Neuronal stem cell (in vitro differentiated cells): Measurements from ENCODE around the gene FBXO48.
A peak's percentile ranks its signal among the peaks of the same experiment; 100 is the strongest.

Experiments used
- DNase-seq: peaks from one replicate; pipeline ENCODE4 v3.0.0-alpha.2; 2013; ENCODE audit warnings: low spot score
- H2AFZ ChIP-seq: one replicate; pipeline ENCODE4 v1.6.1; 2013; ENCODE audit warnings: mild to moderate bottlenecking, low read length, inconsistent platforms
- H2AK5ac ChIP-seq: 2 replicates; pipeline ENCODE4 v1.6.1; 2013; ENCODE audit warnings: low read depth, mild to moderate bottlenecking, inconsistent platforms, low read length, moderate library complexity, mixed read lengths
- H2BK120ac ChIP-seq: 2 replicates; pipeline ENCODE4 v1.6.1; 2013; ENCODE audit warnings: low read depth, mild to moderate bottlenecking, inconsistent platforms, low read length, moderate library complexity, mixed read lengths
- H2BK12ac ChIP-seq: one replicate; pipeline ENCODE4 v1.6.1; 2013; ENCODE audit warnings: low read length, inconsistent platforms
- H2BK15ac ChIP-seq: 2 replicates; pipeline ENCODE4 v1.6.1; 2013; ENCODE audit warnings: mild to moderate bottlenecking, low read length, inconsistent platforms, mixed read lengths
- H2BK5ac ChIP-seq: one replicate; pipeline ENCODE4 v1.6.1; 2013; ENCODE audit warnings: inconsistent platforms, mild to moderate bottlenecking, low read length, moderate library complexity
- H3K14ac ChIP-seq: one replicate; pipeline ENCODE4 v1.6.1; 2013; ENCODE audit warnings: low read length, inconsistent platforms
- H3K18ac ChIP-seq: 2 replicates; pipeline ENCODE4 v1.6.1; 2013; ENCODE audit warnings: low read length, inconsistent platforms
- H3K23ac ChIP-seq: 2 replicates; pipeline ENCODE4 v1.6.1; 2013; ENCODE audit warnings: low read depth, mild to moderate bottlenecking, mixed read lengths, low read length, inconsistent platforms; ENCODE audit not compliant: poor library complexity
- H3K27ac ChIP-seq: replicated peaks from 3 replicates; pipeline ENCODE4 v1.5.1; 2013; ENCODE audit warnings: low read length, inconsistent platforms
- H3K27me3 ChIP-seq, 3 experiments: 2 replicates each; pipeline ENCODE4 v1.6.1; 2013; ENCODE audit warnings: low read length in 3 of 3, mild to moderate bottlenecking in 2 of 3, inconsistent platforms in 1 of 3, low read depth in 1 of 3, mixed read lengths in 1 of 3, moderate library complexity in 1 of 3; ENCODE audit not compliant: control insufficient read depth in 3 of 3, insufficient read depth in 3 of 3
- H3K36me3 ChIP-seq, 2 donors: replicated peaks in 1 of 2; 2 replicates each; pipeline ENCODE4 v1.6.1; 2013; ENCODE audit warnings: low read length in 2 of 2; ENCODE audit not compliant: control insufficient read depth in 2 of 2, insufficient read depth in 2 of 2
- H3K4ac ChIP-seq: 2 replicates; pipeline ENCODE4 v1.6.1; 2013; ENCODE audit warnings: inconsistent platforms, mild to moderate bottlenecking, low read length, moderate library complexity
- H3K4me1 ChIP-seq, 2 donors: 1 replicate in 1 of 2; 2 replicates in 1 of 2; pipeline ENCODE4 v1.6.1; 2013; ENCODE audit warnings: low read length in 2 of 2, low read depth in 1 of 2; ENCODE audit not compliant: control insufficient read depth in 2 of 2, insufficient read depth in 1 of 2
- H3K4me2 ChIP-seq: one replicate; pipeline ENCODE4 v1.6.1; 2013; ENCODE audit warnings: mild to moderate bottlenecking, low read length, inconsistent platforms; ENCODE audit not compliant: insufficient read depth, poor library complexity, severe bottlenecking
- H3K4me3 ChIP-seq, 2 donors: 2 replicates each; pipeline ENCODE4 v1.5.1; 2013; ENCODE audit warnings: low read length in 2 of 2, mild to moderate bottlenecking in 2 of 2, inconsistent platforms in 1 of 2, moderate library complexity in 1 of 2
- H3K79me1 ChIP-seq: one replicate; pipeline ENCODE4 v1.6.1; 2013; ENCODE audit warnings: low read depth, mild to moderate bottlenecking, inconsistent platforms, low read length, moderate library complexity
- H3K9ac ChIP-seq: one replicate; pipeline ENCODE4 v1.6.1; 2013; ENCODE audit warnings: mild to moderate bottlenecking, low read depth, low read length, inconsistent platforms; ENCODE audit not compliant: poor library complexity
- H3K9me3 ChIP-seq, 2 donors: replicated peaks in 1 of 2; 2 replicates each; pipeline versions ENCODE3 to v1.6.1; 2013; ENCODE audit warnings: low read length in 2 of 2, mild to moderate bottlenecking in 2 of 2, inconsistent platforms in 1 of 2, low read depth in 1 of 2, mixed read lengths in 1 of 2, moderate library complexity in 1 of 2; ENCODE audit not compliant: control insufficient read depth in 2 of 2, insufficient read depth in 1 of 2
- H4K8ac ChIP-seq: one replicate; pipeline ENCODE4 v1.6.1; 2013; ENCODE audit warnings: low read depth, mild to moderate bottlenecking, inconsistent platforms, low read length, moderate library complexity
- H4K91ac ChIP-seq: one replicate; pipeline ENCODE4 v1.6.1; 2013; ENCODE audit warnings: low read length, low read depth, mild to moderate bottlenecking, inconsistent platforms; ENCODE audit not compliant: poor library complexity
- WGBS, 2 donors: extraction: QIAGEN DNeasy Blood & Tissue Kit; methylation state at CpG; one replicate each; pipeline ENCODE4 v1.1.7; 2013; ENCODE audit warnings: missing lambda C conversion rate in 2 of 2, mixed read lengths in 1 of 2; ENCODE audit not compliant: insufficient read length in 2 of 2, insufficient replicate concordance in 1 of 2; ENCODE audit errors: extremely low coverage in 2 of 2; 5-methylcytosine and 5-hydroxymethylcytosine counted together

Gene FBXO48

DNA sequence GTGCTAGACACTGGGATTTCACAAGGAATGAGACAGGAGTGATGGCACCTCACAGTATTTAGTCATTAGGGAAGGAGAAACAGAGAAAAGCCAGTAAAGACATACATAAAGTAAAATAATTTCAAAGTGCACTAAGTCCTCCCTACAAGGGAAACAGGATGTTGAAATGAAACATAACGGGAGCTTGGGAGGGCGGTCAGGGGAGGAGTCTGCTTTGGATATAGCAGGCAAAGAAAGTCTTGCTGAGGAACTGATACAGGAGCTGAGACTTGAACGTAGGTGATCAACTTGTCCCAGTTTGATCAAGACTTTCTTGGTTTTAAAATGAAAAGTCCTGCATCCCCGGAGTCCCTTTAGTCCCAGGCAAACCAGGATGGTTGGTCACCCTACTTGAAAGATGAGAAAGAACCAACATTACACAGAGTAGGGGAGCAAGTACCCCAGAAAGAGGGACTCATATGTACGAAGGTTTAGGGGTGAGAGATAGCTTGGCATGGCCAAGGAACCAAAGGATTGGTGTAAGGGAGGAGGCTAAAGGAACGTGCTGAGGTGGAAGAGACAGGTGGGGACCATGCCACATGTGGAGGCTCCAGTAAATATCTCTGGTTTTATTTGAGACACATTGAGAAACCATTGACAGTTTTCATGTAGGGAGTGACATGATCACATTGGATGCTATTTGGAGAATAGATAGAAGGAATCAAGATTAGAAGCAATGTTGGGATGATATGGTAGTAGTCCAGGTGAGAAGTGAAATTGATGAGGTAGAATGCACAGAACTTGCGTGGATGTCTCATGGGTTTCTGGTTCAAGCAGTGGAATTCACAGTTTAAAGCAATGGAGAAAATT is 28.4 kb downstream of the FBXO48 start:
- no peak overlapping the region for H3K4me2 ChIP-seq
- no CpG with 5 or more reads among the region's 7 CpGs for WGBS, 2 donors
- no peak overlapping the region for H3K23ac ChIP-seq
- H3K14ac ChIP-seq = no peak overlapping the region
- no peak for DNase-seq
- no peaks in the 10 kb centered on the region for H3K27me3 ChIP-seq
- H2BK5ac ChIP-seq = no peak overlapping the region
- no peaks in the 10 kb centered on the region for H3K9me3 ChIP-seq
- no peak overlapping the region for H2BK12ac ChIP-seq
- H2BK120ac ChIP-seq = no peak overlapping the region
- no peaks in the 10 kb centered on the region for H3K79me1 ChIP-seq
- no peak overlapping the region for H3K18ac ChIP-seq
- H3K9ac ChIP-seq = no peak overlapping the region
- H2AFZ ChIP-seq = peak overlapping the region; percentile 22
- no peak overlapping the region for H4K91ac ChIP-seq
- no peaks in the 10 kb centered on the region for H3K36me3 ChIP-seq
- no peak overlapping the region for H4K8ac ChIP-seq
- H3K4me3 ChIP-seq = no peak overlapping the region
- H3K4me1 ChIP-seq = peaks cover 0 to 7% of the 10 kb centered on the region in 2 donors
- H3K27ac ChIP-seq = no peak overlapping the region
- no peak overlapping the region for H2AK5ac ChIP-seq
- H2BK15ac ChIP-seq = no peak overlapping the region
- no peak overlapping the region for H3K4ac ChIP-seq

DNA sequence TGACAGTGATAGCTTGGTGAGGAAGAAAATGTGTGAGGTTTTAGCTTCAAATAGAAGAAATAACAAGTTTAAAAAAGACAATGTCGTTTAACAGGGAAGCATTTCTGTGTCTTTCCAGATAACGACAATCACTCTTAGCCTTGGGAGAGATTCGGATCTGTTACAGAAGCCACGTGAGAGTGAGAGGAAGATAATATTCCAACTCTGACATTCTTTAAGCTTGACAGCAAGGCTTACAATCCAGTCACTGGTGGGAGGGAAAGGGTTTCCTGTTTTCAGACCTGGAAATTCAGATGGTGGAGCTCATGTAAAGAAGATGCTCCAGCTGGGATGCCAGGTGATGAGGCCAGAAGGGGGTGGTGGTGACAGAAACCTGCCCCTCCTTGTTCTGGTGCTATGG is 30.8 kb downstream of the FBXO48 start:
- DNase-seq = no peak
- Histone ChIP-seq H4K91ac (no peak overlapping the region), H3K14ac (no peak overlapping the region), H3K4ac (no peak overlapping the region), H2BK5ac (no peak overlapping the region), H3K9ac (no peak overlapping the region), H3K18ac (no peak overlapping the region), H3K36me3 (no peaks in the 10 kb centered on the region), H3K27me3 (no peaks in the 10 kb centered on the region), H3K4me1 (peaks cover 0 to 7% of the 10 kb centered on the region in 2 donors), H4K8ac (no peak overlapping the region), H3K23ac (no peak overlapping the region), H2BK120ac (no peak overlapping the region), H3K79me1 (no peaks in the 10 kb centered on the region), H3K27ac (no peak overlapping the region), H3K4me3 (no peak overlapping the region), H3K9me3 (peaks cover 0 to 4% of the 10 kb centered on the region in 2 donors), H2BK15ac (no peak overlapping the region), H2AK5ac (no peak overlapping the region), H2BK12ac (no peak overlapping the region), H3K4me2 (no peak overlapping the region), H2AFZ (peak overlapping the region; percentile 73)
- WGBS, 2 donors = no CpG with 5 or more reads among the region's 4 CpGs

DNA sequence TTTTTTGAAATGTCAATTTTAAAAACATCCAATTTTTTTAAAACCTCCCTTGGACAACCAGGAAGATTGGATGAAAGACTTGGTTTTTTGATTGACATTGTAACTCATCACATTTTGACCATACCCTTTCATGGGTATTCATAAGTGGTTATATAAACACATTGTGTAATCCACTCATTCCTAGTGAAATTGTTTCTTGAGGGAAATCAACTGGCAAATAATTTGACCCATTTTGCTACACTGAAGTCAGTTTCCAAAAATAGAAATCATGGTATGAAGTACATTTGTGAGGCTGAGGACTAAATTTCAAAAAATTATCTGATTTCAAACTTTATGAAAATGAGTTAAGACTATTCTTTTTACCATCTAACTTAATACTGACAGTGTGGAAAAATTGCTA is 31.5 kb downstream of the FBXO48 start:
- Histone ChIP-seq H3K27ac (no peak overlapping the region), H2BK15ac (no peak overlapping the region), H3K4ac (no peak overlapping the region)

GRCh38 chr2:68434981-68435380 is 32.1 kb downstream of the FBXO48 start:
- no peak overlapping the region for H2BK120ac ChIP-seq
- H3K4ac ChIP-seq = no peak overlapping the region
- no peaks in the 10 kb centered on the region for H3K36me3 ChIP-seq
- H3K9ac ChIP-seq = no peak overlapping the region
- no peak overlapping the region for H3K23ac ChIP-seq
- no peak overlapping the region for H4K91ac ChIP-seq
- no peak overlapping the region for H3K4me3 ChIP-seq
- no peak overlapping the region for H2AK5ac ChIP-seq
- H3K79me1 ChIP-seq = no peaks in the 10 kb centered on the region
- peaks cover 0 to 4% of the 10 kb centered on the region in 2 donors for H3K9me3 ChIP-seq
- peak overlapping the region; percentile 17 for H2AFZ ChIP-seq
- no peak overlapping the region for H3K14ac ChIP-seq
- no peak for DNase-seq
- no peak overlapping the region for H3K18ac ChIP-seq
- no peak overlapping the region for H2BK12ac ChIP-seq
- H2BK15ac ChIP-seq = no peak overlapping the region
- peak overlapping the region; percentile 23 for H4K8ac ChIP-seq
- H2BK5ac ChIP-seq = no peak overlapping the region
- H3K4me1 ChIP-seq = peaks cover 0 to 7% of the 10 kb centered on the region in 2 donors
- H3K4me2 ChIP-seq = no peak overlapping the region
- H3K27ac ChIP-seq = no peak overlapping the region
- H3K27me3 ChIP-seq = no peaks in the 10 kb centered on the region

More for the DNA sequence above, 31.5 kb downstream of the FBXO48 start:
- Histone ChIP-seq H3K9ac (no peak overlapping the region), H3K27me3 (no peaks in the 10 kb centered on the region), H3K23ac (no peak overlapping the region), H3K4me1 (peaks cover 0 to 7% of the 10 kb centered on the region in 2 donors), H2AFZ (no peak overlapping the region), H4K8ac (no peak overlapping the region), H3K36me3 (no peaks in the 10 kb centered on the region), H3K9me3 (peaks cover 0 to 4% of the 10 kb centered on the region in 2 donors), H2AK5ac (no peak overlapping the region), H4K91ac (no peak overlapping the region), H2BK12ac (no peak overlapping the region), H3K14ac (no peak overlapping the region), H3K4me2 (no peak overlapping the region), H3K18ac (no peak overlapping the region), H3K4me3 (no peak overlapping the region), H2BK120ac (no peak overlapping the region), H3K79me1 (no peaks in the 10 kb centered on the region), H2BK5ac (no peak overlapping the region)
- DNase-seq = no peak
